Brain microvascular endothelial cell (primary cell): ENCODE data around the gene LZTR1.

Experiments used
- DNase-seq: peaks from one replicate; pipeline ENCODE4 v3.0.0-alpha.2; 2020
- H3K27ac ChIP-seq: fragments of 250-450 bp; sonication (Bioruptor Pico); 2 replicates; pipeline ENCODE4 v1.5.1; 2020; ENCODE audit warnings: mild to moderate bottlenecking, moderate library complexity
- H3K27me3 ChIP-seq: fragments of 250-450 bp; sonication (Bioruptor Pico); replicated peaks from 2 replicates; pipeline ENCODE4 v1.5.1; 2020; ENCODE audit warnings: mild to moderate bottlenecking
- H3K36me3 ChIP-seq: fragments of 250-450 bp; sonication (Bioruptor Pico); replicated peaks from 2 replicates; pipeline ENCODE4 v1.5.1; 2020; ENCODE audit warnings: mild to moderate bottlenecking
- H3K4me3 ChIP-seq: 2 replicates; pipeline ENCODE4 v1.5.1; 2011; ENCODE audit warnings: low read depth, mild to moderate bottlenecking, control low read depth, low read length, moderate library complexity
- in situ Hi-C: cut with HindIII; loops from 2 replicates; pipeline ENCODE4 v1.10.0; 2017; ENCODE audit warnings: low sequenced_read_pairs, low pct_ligation_motif_present
- TF ChIP-seq, protein P1 (sequence below): IDR thresholded peaks from 2 replicates; pipeline ENCODE4 v1.5.1; 2011; ENCODE audit warnings: low read depth, mild to moderate bottlenecking, moderate library complexity, low read length, control low read depth, inconsistent platforms; ENCODE audit errors: missing control alignments

LZTR1 gene

GRCh38 chr22:20946080-20946986 is 35.8 kb upstream of the LZTR1 start:
- peak; percentile 49 for DNase-seq
- Histone ChIP-seq H3K36me3 (peaks cover 14% of the 10 kb centered on the region), H3K27me3 (no peaks in the 10 kb centered on the region), H3K4me3 (no peak overlapping the region), H3K27ac (peak overlapping the region; percentile 30)
- in situ Hi-C loops = no loop called here
- TF ChIP-seq, protein P1, sequence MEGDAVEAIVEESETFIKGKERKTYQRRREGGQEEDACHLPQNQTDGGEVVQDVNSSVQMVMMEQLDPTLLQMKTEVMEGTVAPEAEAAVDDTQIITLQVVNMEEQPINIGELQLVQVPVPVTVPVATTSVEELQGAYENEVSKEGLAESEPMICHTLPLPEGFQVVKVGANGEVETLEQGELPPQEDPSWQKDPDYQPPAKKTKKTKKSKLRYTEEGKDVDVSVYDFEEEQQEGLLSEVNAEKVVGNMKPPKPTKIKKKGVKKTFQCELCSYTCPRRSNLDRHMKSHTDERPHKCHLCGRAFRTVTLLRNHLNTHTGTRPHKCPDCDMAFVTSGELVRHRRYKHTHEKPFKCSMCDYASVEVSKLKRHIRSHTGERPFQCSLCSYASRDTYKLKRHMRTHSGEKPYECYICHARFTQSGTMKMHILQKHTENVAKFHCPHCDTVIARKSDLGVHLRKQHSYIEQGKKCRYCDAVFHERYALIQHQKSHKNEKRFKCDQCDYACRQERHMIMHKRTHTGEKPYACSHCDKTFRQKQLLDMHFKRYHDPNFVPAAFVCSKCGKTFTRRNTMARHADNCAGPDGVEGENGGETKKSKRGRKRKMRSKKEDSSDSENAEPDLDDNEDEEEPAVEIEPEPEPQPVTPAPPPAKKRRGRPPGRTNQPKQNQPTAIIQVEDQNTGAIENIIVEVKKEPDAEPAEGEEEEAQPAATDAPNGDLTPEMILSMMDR = no peak

DNA sequence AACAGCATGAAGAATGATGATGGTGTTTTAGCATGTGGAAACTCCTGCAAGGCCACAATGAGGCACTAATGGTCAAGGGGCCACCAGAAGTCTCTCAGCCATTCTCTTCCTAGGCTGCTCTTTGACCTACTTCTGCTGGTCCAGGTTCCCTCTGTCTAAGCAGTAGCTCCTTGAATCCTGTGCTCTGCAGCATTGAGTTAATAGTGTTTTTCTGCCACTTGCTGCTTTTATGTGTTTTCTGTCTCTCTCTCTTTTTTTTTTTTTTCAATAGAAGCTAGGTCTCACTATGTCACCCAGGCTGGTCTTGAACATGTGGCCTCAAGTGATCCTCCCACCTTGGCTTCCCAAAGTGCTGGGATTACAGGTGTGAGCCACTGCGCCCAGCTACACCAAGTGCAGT is 35.1 kb upstream of the LZTR1 start:
- DNase-seq = no peak
- Histone ChIP-seq H3K36me3 (peaks cover 21% of the 10 kb centered on the region), H3K27me3 (no peaks in the 10 kb centered on the region), H3K4me3 (no peak overlapping the region), H3K27ac (no peak overlapping the region)
- TF ChIP-seq, protein P1 = no peak
- in situ Hi-C loops = no loop called here

- H3K36me3 ChIP-seq = peaks cover 32% of the 10 kb centered on the region
- in situ Hi-C loops = no loop called here
- no peak overlapping the region for H3K4me3 ChIP-seq
- H3K27ac ChIP-seq = no peak overlapping the region
- TF ChIP-seq, protein P1 = no peak
- DNase-seq = no peak
- no peaks in the 10 kb centered on the region for H3K27me3 ChIP-seq
Observed at GRCh38 chr22:20948450-20948849, 33.6 kb upstream of the LZTR1 start.

GRCh38 chr22:20948989-20949388 is 33.1 kb upstream of the LZTR1 start:
- in situ Hi-C loops = no loop called here
- TF ChIP-seq, protein P1 = no peak
- no peak overlapping the region for H3K27ac ChIP-seq
- DNase-seq = no peak
- no peaks in the 10 kb centered on the region for H3K27me3 ChIP-seq
- H3K4me3 ChIP-seq = no peak overlapping the region
- H3K36me3 ChIP-seq = peaks cover 35% of the 10 kb centered on the region

- H3K36me3 ChIP-seq = peaks cover 36% of the 10 kb centered on the region
- no peak for DNase-seq
- TF ChIP-seq, protein P1 = no peak
- no peak overlapping the region for H3K27ac ChIP-seq
- H3K27me3 ChIP-seq = no peaks in the 10 kb centered on the region
- in situ Hi-C loops = no loop called here
- no peak overlapping the region for H3K4me3 ChIP-seq
Observed at GRCh38 chr22:20949698-20950183, 32.4 kb upstream of the LZTR1 start.
